Neural cell (in vitro differentiated cells): ENCODE data around the gene KCNH6. TPM values are rescaled to one million over a fixed set of nuclear protein-coding genes. Genes with fewer than 3 reads are reported as not detected.

ENCODE experiments used
- H2AFZ ChIP-seq: fragments of 200-600, 300-800 bp; sonication (generic), shearing (Covaris generic); 2 replicates; pipeline ENCODE4 v1.6.0; 2014; ENCODE audit warnings: low read depth, mild to moderate bottlenecking, antibody characterized with exemption, low read length, moderate library complexity
- H3F3A ChIP-seq: fragments of 200-600 bp; shearing (Covaris generic); 2 replicates; pipeline ENCODE4 v1.6.1; 2016; ENCODE audit warnings: mild to moderate bottlenecking, moderate library complexity, mixed read lengths, antibody characterized with exemption, low read length; ENCODE audit not compliant: insufficient read depth, poor library complexity, severe bottlenecking
- H3K27ac ChIP-seq: fragments of 200-600, 300-800 bp; sonication (generic), shearing (Covaris generic); 2 replicates; pipeline ENCODE4 v1.5.1; 2014; ENCODE audit warnings: mild to moderate bottlenecking, low read length, moderate library complexity
- H3K27me3 ChIP-seq: fragments of 300-800, 200-600 bp; sonication (generic), shearing (Covaris generic); 2 replicates; pipeline ENCODE4 v1.6.0; 2014; ENCODE audit warnings: mild to moderate bottlenecking, low read depth, low read length, moderate library complexity; ENCODE audit not compliant: insufficient read depth
- H3K36me3 ChIP-seq: fragments of 300-800, 200-600 bp; sonication (generic), shearing (Covaris generic); 2 replicates; pipeline ENCODE4 v1.5.1; 2014; ENCODE audit warnings: mild to moderate bottlenecking, antibody characterized with exemption, low read length, moderate library complexity; ENCODE audit not compliant: insufficient read depth
- H3K4me2 ChIP-seq: fragments of 300-800, 200-600 bp; sonication (generic), shearing (Covaris generic); 2 replicates; pipeline ENCODE4 v1.6.0; 2014; ENCODE audit warnings: mild to moderate bottlenecking, low read length
- H3K4me3 ChIP-seq: fragments of 300-800, 200-600 bp; sonication (generic), shearing (Covaris generic); 2 replicates; pipeline ENCODE4 v1.5.1; 2014; ENCODE audit warnings: mild to moderate bottlenecking, low read length, moderate library complexity
- H3K79me2 ChIP-seq: fragments of 200-600 bp; shearing (Covaris generic); replicated peaks from 2 replicates; pipeline ENCODE4 v1.6.0; 2014; ENCODE audit warnings: mild to moderate bottlenecking, low read length, moderate library complexity; ENCODE audit not compliant: insufficient read depth
- H3K9ac ChIP-seq: fragments of 300-800, 200-600 bp; sonication (generic), shearing (Covaris generic); 2 replicates; pipeline ENCODE4 v1.6.1; 2016; ENCODE audit warnings: mild to moderate bottlenecking, low read length, mixed read lengths
- H3K9me2 ChIP-seq: fragments of 200-600 bp; shearing (Covaris generic); 2 replicates; pipeline ENCODE4 v1.6.1; 2016; ENCODE audit warnings: mild to moderate bottlenecking, low read length, mixed read lengths; ENCODE audit not compliant: insufficient read depth
- H3K9me3 ChIP-seq: fragments of 200-600, 300-800 bp; sonication (generic), shearing (Covaris generic); 2 replicates; pipeline ENCODE4 v1.6.1; 2016; ENCODE audit warnings: mild to moderate bottlenecking, mixed run types, low read length, moderate library complexity, mixed read lengths
- H4K20me1 ChIP-seq: fragments of 200-600 bp; shearing (Covaris generic); 2 replicates; pipeline ENCODE4 v1.6.1; 2016; ENCODE audit warnings: mild to moderate bottlenecking, mixed run types; ENCODE audit not compliant: insufficient read depth
- CTCF ChIP-seq: fragments of 450-650 bp; IDR thresholded peaks from 2 replicates; pipeline ENCODE4 v1.5.1; 2014; ENCODE audit warnings: antibody characterized with exemption, mild to moderate bottlenecking, moderate library complexity; ENCODE audit not compliant: poor library complexity, severe bottlenecking
- EP300 ChIP-seq: fragments of 450-650 bp; conservative IDR thresholded peaks from 2 replicates; pipeline ENCODE4 v1.6.1; 2014; ENCODE audit warnings: antibody characterized with exemption, mild to moderate bottlenecking, moderate library complexity; ENCODE audit not compliant: poor library complexity, severe bottlenecking
- EZH2 ChIP-seq: fragments of 200-600, 300-800 bp; shearing (Covaris generic), sonication (generic); IDR thresholded peaks from 2 replicates; pipeline ENCODE4 v1.6.1; 2014; ENCODE audit warnings: antibody characterized with exemption, low read length, borderline replicate concordance, mild to moderate bottlenecking; ENCODE audit not compliant: insufficient read depth, poor library complexity, severe bottlenecking
- MXI1 ChIP-seq: fragments of 450-650 bp; conservative IDR thresholded peaks from 2 replicates; pipeline ENCODE4 v1.6.1; 2014; ENCODE audit warnings: antibody characterized with exemption, mild to moderate bottlenecking; ENCODE audit not compliant: poor library complexity, severe bottlenecking
- POLR2AphosphoS5 ChIP-seq: IDR thresholded peaks from 2 replicates; pipeline ENCODE4 v1.6.1; 2012
- RAD21 ChIP-seq: fragments of 450-650 bp; conservative IDR thresholded peaks from 2 replicates; pipeline ENCODE4 v1.6.1; 2014; ENCODE audit warnings: antibody characterized with exemption, mild to moderate bottlenecking, moderate library complexity
- REST ChIP-seq: IDR thresholded peaks from 2 replicates; pipeline ENCODE4 v1.6.1; 2012; ENCODE audit warnings: borderline replicate concordance
- SMC3 ChIP-seq: fragments of 450-650 bp; conservative IDR thresholded peaks from 2 replicates; pipeline ENCODE4 v1.6.1; 2014; ENCODE audit warnings: antibody characterized with exemption, mild to moderate bottlenecking, moderate library complexity; ENCODE audit not compliant: poor library complexity
- TAF1 ChIP-seq: IDR thresholded peaks from 2 replicates; pipeline ENCODE4 v1.6.1; 2012; ENCODE audit warnings: low read depth
- polyA plus RNA-seq: library from polyadenylated mRNA; depleted of rRNA; stranded (reverse); fragments of >200 nt; gene quantifications from 2 replicates; pipeline ENCODE4 v1.2.3, GENCODE V29; 2014

Gene KCNH6
- polyA plus RNA-seq, 1 donor from 2014 or later: not detected

- no peak overlapping the region for H3K9ac ChIP-seq
- no peak overlapping the region for H2AFZ ChIP-seq
- no peaks in the 10 kb centered on the region for H3K9me3 ChIP-seq
- peaks cover 35% of the 10 kb centered on the region for H3K79me2 ChIP-seq
- no peaks in the 10 kb centered on the region for H3K36me3 ChIP-seq
- H3K4me2 ChIP-seq: no peak overlapping the region
- H4K20me1 ChIP-seq: no peaks in the 10 kb centered on the region
- no peak for TF ChIP-seq RAD21
- H3K9me2 ChIP-seq: no peaks in the 10 kb centered on the region
- no peak overlapping the region for H3K27ac ChIP-seq
- H3K4me3 ChIP-seq: no peak overlapping the region
- no peaks in the 10 kb centered on the region for H3F3A ChIP-seq
- H3K27me3 ChIP-seq: no peaks in the 10 kb centered on the region
Observed at GRCh38 chr17:63567229-63567628, 44.1 kb downstream of the KCNH6 start.

- Histone ChIP-seq H4K20me1 (no peaks in the 10 kb centered on the region), H3K79me2 (peaks cover 32% of the 10 kb centered on the region), H3F3A (no peaks in the 10 kb centered on the region), H3K27ac (no peak overlapping the region), H2AFZ (no peak overlapping the region), H3K27me3 (no peaks in the 10 kb centered on the region), H3K9me3 (no peaks in the 10 kb centered on the region), H3K9ac (no peak overlapping the region), H3K9me2 (no peaks in the 10 kb centered on the region), H3K4me3 (no peak overlapping the region), H3K4me2 (no peak overlapping the region), H3K36me3 (no peaks in the 10 kb centered on the region)
- TF ChIP-seq SMC3 (no peak), RAD21 (no peak), EZH2 (no peak), MXI1 (no peak), TAF1 (no peak), POLR2AphosphoS5 (no peak), REST (no peak), CTCF (no peak), EP300 (no peak)
Observed at GRCh38 chr17:63568563-63568962, 45.4 kb downstream of the KCNH6 start.
